BE2C (cell line): ENCODE measurements around the gene ISLR.

Source experiments
- DNase-seq: peaks from one replicate; pipeline ENCODE4 v3.0.0-alpha.2; 2020
- H3K27me3 ChIP-seq: fragments of 250-450 bp; sonication (Bioruptor Pico); 2 replicates; pipeline ENCODE4 v1.5.1; 2020; ENCODE audit warnings: mild to moderate bottlenecking
- H3K36me3 ChIP-seq: fragments of 250-450 bp; sonication (Bioruptor Pico); 2 replicates; pipeline ENCODE4 v1.5.1; 2020; ENCODE audit warnings: mild to moderate bottlenecking
- H3K4me1 ChIP-seq: fragments of 250-450 bp; sonication (Bioruptor Pico); 2 replicates; pipeline ENCODE4 v1.5.1; 2020
- H3K4me3 ChIP-seq: 2 replicates; pipeline ENCODE4 v1.5.1; 2011; ENCODE audit warnings: low read depth, low read length
- H3K9me3 ChIP-seq: fragments of 250-450 bp; sonication (Bioruptor Pico); 2 replicates; pipeline ENCODE4 v1.5.1; 2020
- TF ChIP-seq, protein P1 (sequence below): IDR thresholded peaks from 2 replicates; pipeline ENCODE4 v1.5.1; 2012; ENCODE audit warnings: mild to moderate bottlenecking, low read depth, low read length

The ISLR gene

DNA sequence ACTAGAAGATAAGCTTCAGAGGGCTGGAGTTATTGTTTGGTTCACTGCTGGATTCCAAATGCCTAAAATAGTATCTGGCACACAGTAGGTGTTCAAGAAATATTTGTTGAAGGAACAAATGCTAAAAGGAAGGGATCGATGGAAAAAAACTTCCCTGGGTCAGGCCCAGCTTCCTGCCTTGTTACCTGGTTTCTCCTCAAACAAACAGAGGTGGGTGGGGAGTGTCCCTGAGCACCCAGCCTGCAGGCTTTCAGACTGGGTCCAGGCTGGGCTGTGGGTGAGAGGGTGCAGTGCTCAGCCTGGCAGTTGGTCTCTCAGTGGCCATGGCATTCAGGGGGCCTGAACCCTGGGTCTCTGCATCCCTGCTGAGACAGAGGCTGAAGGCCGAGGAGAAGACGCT is 43.4 kb downstream of the ISLR start:
- H3K4me3 ChIP-seq, result no peak overlapping the region
- no peaks in the 10 kb centered on the region for H3K27me3 ChIP-seq
- TF ChIP-seq, protein P1, sequence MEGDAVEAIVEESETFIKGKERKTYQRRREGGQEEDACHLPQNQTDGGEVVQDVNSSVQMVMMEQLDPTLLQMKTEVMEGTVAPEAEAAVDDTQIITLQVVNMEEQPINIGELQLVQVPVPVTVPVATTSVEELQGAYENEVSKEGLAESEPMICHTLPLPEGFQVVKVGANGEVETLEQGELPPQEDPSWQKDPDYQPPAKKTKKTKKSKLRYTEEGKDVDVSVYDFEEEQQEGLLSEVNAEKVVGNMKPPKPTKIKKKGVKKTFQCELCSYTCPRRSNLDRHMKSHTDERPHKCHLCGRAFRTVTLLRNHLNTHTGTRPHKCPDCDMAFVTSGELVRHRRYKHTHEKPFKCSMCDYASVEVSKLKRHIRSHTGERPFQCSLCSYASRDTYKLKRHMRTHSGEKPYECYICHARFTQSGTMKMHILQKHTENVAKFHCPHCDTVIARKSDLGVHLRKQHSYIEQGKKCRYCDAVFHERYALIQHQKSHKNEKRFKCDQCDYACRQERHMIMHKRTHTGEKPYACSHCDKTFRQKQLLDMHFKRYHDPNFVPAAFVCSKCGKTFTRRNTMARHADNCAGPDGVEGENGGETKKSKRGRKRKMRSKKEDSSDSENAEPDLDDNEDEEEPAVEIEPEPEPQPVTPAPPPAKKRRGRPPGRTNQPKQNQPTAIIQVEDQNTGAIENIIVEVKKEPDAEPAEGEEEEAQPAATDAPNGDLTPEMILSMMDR, result no peak
- H3K36me3 ChIP-seq, result peaks cover 41% of the 10 kb centered on the region
- no peak for DNase-seq
- H3K4me1 ChIP-seq, result peaks cover 16% of the 10 kb centered on the region
- no peaks in the 10 kb centered on the region for H3K9me3 ChIP-seq

DNA sequence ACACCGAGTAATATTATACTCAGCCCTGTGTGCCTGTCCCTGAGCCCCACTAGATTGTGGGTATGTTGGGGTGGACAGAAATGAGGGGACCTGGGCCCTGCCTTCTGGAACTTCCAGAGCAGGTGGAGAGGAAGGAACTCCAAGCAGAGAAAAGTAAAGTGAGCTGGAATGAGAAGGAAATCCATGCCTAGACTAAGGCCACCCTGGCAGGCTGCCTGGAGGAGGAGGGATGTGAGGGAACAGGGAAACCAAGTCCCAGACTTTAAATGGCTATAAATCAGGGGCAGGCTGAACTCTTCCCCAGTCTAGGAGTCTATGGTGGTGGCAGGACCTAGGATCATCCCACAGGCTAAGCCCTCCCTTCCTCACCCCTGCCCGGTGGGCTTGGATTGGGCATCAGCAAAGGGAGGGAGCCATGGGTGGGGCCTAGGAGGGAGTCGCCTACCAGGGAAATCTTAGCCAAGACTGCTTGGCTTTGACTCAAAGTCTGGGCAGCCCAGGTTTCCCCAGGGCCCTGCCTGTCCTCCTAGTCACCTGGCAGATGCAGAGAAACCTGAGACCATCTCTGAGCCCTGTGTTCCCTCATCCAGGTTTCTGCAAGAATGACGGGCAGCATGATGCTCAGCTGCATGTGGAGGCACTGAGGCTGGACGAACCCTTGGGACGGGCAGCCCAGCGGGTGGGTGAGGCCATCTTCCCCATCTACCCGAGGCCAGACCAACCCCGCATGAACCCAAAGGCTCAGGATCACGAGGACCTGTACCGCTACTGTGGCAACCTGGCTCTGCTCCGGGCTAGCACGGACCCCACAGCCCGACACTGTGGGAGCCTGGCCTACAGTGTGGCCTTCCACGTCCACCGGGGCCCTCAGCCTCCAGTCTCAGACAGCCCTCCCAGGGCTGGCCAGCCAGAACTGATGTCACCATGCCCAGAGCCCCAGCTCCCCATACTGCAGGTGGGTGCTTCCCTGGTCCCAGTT is 44.7 kb downstream of the ISLR start:
- H3K4me1 ChIP-seq, result peaks cover 24% of the 10 kb centered on the region
- H3K36me3 ChIP-seq, result peaks cover 30% of the 10 kb centered on the region
- H3K9me3 ChIP-seq, result no peaks in the 10 kb centered on the region
- H3K27me3 ChIP-seq, result no peaks in the 10 kb centered on the region
- H3K4me3 ChIP-seq, result no peak overlapping the region
- TF ChIP-seq, protein P1, result no peak
- DNase-seq, result no peak

DNA sequence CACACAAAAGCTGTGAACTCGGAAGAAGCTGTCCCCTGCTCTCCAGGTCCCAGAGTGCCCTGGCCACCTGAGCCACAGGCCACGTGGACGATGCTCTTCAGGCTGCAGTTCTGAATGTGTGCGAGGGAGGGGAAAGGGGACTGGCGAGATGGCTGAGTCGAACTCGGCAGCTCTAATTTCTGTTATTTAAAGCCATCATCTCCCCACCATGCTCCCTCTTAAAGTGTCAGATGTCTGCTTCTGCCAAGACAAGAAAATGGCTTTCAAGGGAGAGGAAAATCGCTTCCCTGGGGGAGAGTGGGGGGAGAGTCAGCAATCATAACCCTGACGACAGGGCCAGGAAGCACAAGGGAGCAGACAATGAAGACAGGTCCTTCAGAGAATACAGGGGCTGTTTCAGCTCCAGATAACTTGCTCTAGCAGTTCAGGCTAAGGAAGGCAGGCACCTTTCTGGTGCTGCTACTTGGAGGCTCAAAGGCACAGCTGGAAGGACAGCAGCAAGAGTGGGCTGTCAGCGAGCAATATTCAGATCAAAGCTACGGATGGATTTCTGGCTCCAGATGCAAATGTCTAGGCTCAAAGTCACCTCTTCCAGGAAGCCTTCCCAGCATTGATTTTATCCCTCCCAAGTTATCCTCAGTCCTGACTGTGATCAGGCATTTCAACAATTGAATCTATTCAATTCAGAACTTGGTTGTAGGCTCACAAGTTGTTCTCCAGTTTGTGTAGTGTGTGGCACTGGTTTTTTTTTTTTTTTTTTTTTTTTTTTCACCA is 47.2 kb downstream of the ISLR start:
- peaks cover 44% of the 10 kb centered on the region for H3K4me1 ChIP-seq
- no peaks in the 10 kb centered on the region for H3K27me3 ChIP-seq
- DNase-seq, result no peak
- H3K9me3 ChIP-seq, result no peaks in the 10 kb centered on the region
- peaks cover 17% of the 10 kb centered on the region for H3K36me3 ChIP-seq
- TF ChIP-seq, protein P1, result no peak
- H3K4me3 ChIP-seq, result no peak overlapping the region

DNA sequence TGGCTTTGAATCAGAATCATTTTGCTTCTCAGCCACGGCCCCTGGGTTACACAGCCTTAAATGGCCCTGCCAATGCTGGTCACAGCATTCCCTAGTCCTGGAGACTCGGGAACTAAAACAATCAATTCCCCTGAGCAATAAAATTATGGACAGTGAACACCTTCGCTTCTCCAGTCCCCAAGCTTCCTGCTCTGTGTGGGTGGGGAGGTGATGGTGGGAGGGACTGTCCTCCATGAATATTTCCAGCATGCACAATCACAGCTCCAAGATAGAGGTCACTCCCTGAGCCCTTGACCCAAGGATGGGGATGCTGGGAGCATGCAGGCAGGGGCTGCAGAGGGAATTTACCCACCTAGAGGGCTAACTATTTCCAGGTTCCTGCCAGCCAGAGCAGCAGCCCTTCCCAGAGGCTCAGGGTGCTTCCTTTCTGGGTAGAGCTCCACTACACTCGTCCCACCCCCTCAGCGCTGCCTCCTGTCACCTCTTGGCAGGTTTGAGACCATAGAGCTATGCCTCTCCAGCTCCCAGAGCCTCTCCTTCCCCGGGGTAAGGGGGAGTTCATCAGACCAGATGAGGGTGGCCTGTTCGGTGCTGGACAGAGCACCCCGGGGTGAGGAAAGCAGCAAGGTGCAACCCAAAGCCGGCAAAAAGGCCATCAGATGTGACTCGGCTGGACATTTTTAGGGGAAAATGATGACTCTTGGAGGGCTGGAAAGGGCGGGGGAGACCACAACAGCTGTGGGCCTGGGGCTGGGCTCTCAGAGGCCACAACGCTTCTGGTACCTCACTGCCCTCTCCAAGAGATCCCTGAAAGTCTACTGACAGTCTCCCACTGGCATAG is 48.1 kb downstream of the ISLR start:
- no peak for DNase-seq
- H3K27me3 ChIP-seq, result no peaks in the 10 kb centered on the region

DNA sequence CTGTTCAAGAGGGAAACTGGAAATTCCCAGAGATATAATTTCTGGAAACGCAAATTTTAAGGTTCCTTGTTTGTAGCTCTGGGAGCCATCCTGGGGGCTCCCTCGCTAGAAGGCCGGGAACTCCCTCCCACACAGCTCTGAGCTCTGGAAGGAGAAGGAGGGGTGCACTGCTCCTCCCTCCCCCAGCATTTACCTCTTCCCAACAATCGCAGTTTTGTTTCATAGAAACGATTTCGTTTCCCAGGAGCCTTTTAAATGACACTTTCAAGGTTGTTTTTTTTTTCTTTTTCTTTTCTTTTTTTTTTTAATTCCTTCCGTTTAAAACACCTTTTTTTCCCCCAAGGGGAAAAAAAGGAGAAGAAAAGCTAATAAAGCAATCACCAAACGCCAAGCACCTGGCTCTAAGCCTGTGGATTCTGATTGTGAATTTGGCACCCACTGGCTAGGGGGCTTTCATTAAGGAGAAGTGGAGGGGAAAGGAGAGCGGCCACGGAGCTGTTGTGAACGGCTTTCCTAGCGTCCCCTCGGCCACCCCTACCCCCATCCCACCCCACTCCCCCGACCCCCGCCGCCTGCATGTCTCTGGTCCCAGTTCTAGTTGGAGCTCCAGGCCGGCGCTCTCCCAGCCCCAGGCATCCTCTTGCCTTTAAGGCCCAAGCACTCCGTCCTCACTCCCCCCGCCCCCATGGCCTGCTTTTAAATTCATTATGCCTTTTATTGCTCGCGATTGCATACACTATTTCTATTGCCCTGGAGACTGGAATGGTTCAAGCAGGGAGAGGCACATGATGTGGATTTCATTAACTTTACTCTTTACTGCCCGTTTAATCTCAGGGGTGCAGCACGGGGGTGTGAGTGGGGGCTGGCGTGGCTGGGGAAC is 49.0 kb downstream of the ISLR start:
- Histone ChIP-seq H3K27me3 (no peaks in the 10 kb centered on the region), H3K4me3 (no peak overlapping the region), H3K4me1 (peaks cover 60% of the 10 kb centered on the region), H3K36me3 (peaks cover 11% of the 10 kb centered on the region), H3K9me3 (no peaks in the 10 kb centered on the region)
- DNase-seq, result peak; percentile 90
- TF ChIP-seq, protein P1, result no peak

More for the DNA sequence above, 48.1 kb downstream of the ISLR start:
- no peaks in the 10 kb centered on the region for H3K9me3 ChIP-seq
- TF ChIP-seq, protein P1, result no peak
- H3K4me3 ChIP-seq, result no peak overlapping the region
- H3K4me1 ChIP-seq, result peaks cover 52% of the 10 kb centered on the region
- peaks cover 17% of the 10 kb centered on the region for H3K36me3 ChIP-seq
